Activated naive CD8-positive, alpha-beta T cell treated with anti-CD3 and anti-CD28 coated beads, Interleukin-2, amount 50 U/mL, for 16 hours (primary cell): ENCODE measurements around the gene MGMT.

Experiments
- DNase-seq: peaks from one replicate; pipeline ENCODE4 v3.0.0-alpha.2; 2020; ENCODE audit warnings: low read depth, low spot score

The MGMT gene

DNA sequence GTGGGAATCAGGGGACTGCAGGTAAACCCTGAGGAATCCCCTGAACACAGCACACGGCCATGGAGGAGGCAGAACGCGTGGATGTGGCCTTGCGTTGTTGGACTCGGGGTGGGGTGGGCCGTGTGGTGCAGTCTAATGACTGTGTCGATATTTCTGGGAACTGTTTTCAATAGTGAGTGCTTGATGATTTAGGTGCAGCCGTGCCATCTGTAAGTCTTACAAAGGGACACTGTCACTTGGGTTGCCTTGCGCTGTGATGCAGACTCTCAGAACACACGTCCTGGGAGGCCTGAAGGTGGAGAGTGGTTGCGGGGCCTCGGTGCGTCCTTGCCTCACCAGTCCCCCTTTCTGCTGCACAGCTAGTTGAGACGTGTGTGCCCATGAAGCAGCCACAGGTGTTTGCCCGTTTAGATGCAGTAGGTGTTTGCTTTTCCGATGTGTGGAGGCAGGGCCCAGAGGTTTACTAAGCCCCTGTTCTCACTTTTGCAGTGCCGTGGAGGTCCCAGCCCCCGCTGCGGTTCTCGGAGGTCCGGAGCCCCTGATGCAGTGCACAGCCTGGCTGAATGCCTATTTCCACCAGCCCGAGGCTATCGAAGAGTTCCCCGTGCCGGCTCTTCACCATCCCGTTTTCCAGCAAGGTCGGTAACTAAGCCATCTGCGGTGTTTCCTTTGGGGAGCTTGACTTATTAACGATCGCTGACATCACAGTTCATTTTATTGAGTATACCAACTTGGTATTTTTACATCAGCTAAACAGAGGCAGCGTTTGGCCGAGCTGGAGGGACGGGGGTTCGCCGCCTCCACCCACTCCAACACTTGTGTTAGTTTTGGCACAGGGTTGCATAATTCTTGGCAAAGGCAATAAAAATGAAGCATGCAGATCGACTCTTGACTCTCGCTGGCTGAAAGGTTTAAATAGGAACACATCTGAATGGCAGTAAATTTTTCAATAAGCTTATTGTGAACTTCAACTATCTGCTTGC, 240.7 kb downstream of the MGMT start:
- no peak for DNase-seq

DNA sequence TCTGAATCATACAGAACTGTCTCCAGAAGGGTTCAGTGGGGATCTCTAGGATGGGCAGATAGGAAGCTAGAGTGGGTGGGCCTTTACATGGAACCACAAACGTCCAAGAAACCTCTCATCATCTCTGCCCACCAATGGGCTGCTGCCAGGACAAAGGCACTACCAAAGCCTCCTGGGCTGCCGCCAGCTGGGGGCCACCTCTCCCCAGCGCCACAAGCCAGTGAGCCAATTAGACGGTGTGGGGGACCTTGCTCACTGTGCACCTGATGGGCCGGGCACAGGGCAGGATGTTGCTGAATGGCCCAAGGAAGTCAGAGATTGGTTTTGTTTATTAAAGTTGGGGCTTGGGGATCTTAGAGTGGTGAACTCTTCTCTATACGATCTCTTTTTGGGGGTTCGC, 242.1 kb downstream of the MGMT start:
- DNase-seq, result no peak

DNA sequence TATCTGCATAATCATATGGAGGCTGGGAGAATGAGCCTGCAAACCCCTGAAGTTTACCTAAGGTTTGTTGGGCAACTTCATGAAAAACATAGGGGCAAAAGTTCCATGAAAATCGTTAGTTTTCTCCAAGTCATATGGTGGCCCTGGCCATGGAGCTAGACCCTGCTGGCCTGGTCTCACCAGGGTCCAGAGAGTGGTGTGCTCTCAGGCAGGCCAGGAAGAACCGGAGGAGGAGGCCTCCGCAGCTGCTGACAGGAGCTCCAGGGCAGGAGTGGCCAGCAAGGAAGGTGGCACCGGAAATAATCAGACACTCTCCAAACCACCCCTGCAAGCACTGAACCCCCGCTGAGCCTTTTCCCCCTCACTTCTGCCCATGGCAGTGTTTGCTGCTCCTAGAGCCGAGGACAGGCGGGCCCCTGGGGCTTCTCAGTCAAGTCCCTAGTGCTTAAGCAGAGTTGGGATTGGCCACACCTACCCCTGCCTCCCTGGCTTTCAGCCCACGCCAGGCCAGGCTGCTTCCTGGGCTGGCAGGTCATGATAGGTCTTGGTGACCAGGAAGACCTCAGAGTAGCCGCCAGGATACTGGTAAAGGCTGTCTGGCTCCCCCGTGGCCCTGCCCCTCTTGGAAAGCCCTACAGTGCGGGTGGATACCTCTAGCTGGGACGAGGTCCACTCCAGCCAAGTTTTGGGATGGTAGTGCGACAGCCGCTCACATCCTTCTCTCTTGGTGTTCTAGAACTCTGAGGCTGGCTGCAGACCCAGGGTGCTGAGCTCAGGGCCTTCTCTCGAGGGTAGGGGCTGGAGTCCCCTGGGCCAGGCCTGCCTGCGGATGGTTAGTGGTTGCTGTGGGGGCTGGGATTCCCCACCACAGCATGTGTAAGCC, 242.8 kb downstream of the MGMT start:
- no peak for DNase-seq

DNA sequence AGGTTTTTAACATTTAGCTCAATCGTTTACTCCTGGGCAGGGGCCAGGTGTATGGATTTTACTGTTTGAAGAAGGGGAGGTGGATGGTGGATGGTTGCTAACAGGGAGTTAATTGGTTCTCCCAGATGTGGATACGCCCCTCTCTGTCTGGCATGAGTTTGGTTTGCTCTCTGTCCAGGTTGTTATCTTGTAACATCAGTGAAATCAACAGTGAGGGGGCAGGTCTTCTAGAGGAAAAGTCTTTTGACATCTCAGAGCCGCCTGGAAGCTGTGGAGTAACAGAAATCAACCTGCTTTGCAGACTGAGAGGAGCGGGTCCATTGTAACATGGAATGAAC, 243.4 kb downstream of the MGMT start:
- no peak for DNase-seq

DNA sequence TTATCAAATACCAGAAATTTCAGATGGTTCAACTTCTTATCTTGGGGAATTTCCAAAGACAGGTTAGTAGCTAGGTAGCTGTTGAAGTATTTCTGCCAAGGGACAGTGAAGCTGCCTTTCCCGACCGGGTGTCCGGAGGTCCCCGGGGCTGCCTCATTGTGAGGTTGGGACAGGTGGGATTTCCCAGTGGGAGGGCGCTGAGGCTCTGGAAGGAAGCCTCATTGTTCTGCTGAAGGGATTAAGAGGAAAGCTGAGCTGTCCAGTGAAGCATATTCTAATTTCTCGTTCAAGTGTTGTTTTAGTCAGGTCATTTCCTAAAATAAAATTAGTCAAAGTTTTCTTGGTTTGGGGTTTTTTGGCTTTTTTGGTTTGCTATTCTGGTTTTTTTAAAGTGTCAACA, 244.2 kb downstream of the MGMT start:
- no peak for DNase-seq

DNA sequence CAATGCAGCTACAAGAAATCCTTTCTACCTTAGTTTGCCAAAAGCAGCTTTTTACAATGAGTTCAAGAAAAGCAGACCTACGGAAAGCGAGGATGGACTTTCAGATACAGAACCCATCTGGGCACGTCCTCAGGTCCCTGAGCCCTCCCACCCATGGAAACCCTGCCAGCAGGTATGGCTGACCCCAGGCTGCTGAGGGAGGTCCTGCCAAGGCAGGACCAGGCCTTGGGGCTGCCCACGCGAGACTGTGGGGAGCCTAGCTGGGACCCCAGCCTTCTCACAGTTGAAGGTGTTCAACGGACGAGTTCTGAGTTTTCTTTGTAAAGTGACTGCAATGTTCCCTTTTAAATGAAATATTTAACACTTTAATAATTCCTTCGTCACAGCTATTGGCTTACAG, 245.0 kb downstream of the MGMT start:
- DNase-seq, result no peak

DNA sequence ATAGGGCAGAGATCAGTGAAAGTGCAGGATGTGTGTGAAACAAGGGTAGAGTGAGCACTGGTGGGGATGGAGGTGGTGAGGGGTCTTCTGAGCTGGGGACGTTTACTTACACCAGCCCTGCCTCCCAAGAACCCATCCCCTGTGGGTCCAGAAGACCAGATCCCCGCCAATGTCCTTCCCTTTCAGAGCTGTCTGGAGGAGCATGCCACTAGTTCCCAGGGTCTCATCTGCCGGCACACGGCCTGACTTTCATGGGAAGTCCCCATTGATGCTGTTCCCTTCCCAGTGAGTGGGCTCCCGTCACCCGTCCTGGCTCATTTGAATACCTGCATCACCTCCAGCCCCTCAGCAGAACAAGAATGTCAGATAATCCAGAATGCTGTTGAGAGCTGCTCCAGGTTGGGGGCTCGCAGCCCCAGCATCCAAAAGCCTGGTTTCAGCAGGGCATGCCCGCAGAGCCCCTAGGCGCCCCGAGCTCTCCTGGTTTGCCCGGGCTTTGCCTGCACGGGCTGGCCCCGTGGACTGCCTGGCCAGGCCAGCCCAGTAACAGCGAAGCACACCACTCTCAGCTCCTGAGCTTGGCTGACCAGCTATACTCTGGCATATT, 246.7 kb downstream of the MGMT start:
- no peak for DNase-seq

DNA sequence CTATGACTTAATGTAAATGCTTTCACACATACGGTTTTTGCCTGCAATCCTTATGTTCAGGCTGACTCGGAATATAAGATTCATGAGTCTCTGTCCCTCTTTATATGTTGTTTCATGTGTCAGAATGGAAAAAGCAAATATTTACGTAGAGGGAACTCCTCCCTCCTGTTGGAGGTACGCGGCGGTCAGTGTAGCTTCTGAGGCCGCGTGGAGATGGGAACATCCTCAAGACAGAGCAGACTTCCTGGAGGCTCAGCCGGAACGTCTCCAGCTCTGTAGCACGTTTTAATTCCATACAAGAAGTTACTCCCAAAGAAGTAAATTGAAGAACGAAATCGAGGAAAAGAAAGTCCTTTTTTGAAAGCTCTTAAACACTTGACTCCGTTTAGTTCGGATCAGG, 248.8 kb downstream of the MGMT start:
- no peak for DNase-seq

DNA sequence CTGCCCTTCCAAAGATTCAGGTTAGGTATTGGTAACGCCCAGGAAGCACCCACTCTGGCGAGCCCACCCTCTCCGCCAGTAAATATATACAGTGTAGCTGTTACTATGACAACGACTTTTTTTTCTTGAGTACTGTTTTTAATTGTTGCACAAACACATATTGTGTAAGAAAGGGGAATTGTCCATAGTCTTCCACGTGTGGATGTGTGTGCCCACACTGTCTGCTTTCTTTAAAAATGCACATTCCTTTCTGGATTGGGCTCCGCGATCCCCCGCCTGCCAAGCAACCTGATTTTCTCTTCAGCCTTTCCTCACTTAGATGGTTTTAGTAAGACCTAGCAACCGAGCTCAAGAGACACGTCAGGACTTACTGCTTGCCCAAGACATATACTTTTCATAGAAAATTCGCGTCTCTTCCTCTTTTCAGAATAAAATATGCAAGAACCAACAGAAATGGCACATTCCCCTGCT, 249.2 kb downstream of the MGMT start:
- no peak for DNase-seq

DNA sequence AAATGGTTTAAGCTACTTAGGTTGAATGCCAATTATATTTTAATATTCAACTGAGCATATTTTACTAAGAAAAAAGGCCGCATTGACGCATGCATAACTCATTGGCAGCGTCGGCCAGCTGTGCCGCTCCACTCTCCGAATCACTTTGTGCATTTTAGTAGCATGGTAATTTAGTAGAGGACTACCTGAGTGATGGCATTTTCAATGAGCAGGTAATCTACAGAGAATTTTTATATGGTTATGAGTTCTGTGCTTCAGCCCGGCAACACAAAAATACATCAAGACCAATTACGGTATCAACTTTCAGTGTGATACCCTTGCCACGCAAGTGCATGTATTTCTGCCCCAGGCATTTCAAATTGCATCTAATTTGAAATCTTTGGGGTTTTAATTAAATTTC, 249.8 kb downstream of the MGMT start:
- no peak for DNase-seq

DNA sequence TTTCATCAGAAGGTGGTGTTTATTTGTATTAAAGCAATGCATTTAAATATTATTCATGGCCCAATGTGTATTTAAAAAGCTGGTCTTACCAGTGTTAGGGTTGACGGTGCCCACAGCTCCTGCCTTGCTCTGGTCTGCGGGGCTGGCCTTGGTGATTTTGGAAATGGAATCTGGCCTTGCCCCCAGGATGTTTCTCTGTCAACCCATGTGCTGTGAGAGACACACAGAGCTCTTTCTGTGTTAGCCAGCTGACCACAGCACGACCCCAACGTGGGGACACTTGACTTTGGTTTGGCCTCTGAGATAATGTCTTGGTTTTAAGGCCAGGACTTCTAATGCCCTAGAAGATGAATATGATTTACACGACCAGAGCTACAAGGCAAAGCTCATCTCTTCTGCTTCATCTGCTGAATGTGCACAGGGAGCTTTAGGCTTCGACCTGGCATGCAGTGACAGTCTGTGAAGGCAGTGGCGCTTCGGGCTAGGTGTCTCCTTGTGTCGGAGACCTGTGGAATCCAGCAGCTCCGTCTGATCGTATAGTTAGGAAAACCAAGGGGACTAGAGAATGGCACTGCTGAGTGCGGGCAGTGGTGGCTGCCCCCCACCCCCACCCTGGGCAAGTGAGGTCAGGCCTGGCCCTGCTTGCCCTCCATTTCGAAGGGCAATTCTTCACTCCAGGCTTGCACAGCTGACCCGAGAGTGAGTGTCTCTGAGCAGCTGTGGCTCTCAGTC, 250.9 kb downstream of the MGMT start:
- no peak for DNase-seq

DNA sequence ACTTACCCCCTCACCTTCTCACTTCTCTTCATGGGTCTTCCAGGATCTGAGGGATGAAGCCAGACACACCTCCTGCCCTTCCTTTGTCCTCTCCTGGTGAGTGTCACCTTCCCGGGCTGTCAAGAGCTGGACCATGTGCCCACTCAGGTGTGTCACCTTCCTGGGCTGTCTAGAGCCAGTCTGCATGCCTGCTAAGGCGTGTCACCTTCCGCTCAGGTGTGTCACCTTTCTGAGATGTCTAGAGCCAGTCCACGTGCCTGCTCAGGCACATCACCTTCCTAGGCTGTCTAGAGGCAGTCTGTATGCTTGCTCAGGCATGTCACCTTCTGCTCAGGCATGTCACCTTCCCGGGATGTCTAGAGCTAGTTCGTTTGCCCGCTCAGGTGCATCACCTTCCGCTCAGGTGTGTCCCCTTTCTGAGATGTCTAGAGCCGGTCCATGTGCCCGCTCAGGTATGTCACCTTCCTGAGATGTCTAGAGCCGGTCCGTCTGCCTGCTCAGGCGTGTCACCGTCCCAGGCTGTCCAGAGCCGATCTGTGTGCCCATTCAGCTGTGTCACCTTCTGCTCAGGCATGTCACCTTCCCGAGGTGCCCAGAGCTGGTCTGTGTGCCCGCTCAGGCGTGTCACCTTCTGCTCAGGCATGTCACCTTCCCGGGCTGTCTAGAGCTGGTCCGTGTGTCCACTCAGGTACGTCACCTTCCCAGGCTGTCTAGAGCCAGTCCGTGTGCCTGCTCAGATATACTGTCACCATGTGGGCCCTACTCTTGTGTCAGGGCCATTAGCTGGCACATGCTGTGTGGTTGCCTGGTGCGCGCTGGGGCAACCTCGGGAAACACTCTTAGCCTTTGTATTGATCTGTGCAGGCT, 251.7 kb downstream of the MGMT start:
- DNase-seq, result no peak

DNA sequence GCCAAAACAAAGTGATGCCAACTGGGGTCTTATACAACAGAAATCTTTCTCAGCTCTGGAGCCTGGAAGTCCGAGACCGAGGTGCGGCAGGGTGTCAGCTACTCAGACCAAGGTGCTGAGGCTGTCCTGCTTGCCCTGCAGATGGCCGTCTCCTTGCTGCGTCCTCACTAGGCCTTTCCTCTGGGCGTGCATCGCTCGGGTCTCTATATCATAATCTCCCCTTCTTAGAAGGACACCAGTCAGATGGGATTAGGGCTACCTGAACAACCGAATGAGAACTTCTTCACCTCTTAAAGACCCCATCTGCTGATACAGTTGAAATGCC, 252.3 kb downstream of the MGMT start:
- DNase-seq, result no peak

DNA sequence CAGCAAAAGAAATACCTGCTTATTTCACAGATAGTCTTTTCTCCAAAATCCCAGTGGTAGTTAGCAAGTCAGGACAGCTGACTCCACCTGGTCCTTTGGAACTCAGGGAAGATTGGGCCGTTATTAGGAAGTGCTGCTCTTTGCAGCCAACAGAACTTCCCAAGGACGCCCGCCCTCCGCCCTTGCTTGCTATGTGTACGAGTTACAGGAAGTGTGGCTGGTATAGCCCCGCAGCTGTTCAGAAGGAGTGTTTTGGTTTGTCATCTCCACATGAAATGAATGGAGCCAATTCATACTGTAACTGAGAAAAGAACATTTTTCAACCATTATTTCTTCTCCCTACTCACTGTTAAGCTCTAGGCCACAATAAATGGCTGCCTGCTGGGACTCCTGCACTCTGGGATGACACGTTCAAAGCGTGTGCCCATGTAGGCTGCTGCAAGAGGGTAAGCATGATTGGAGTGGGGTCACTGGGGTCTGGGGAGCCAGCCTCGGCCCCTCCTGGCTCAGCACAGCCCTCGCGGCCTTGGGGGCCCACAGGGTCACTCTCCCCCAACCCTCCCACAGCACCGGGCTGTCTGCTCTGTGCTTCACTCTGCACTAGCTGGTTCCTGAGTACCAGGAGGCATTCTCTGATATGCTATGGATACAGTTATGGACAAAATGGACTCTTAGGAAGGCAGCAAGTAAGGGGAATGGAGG, 253.0 kb downstream of the MGMT start:
- no peak for DNase-seq

DNA sequence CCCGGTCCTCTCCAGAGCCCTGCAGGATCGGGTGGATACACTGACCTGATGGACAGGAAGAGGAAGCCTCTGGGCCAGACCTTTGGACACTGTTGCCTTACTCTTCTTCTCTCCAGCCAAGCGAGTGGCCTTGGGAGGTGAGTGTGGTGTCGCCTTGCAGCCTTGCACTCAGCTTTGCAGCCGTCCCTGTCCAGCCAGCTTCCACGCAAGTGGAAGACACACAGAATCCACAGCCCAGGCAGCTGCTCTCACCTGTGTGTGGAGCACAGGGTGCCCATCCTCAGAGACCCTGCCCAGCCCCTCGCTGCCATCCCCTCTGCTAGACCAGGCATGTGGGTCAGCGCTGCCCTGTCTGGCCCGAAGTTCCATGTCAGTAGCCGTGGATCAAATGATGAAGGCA, 258.0 kb downstream of the MGMT start:
- no peak for DNase-seq

DNA sequence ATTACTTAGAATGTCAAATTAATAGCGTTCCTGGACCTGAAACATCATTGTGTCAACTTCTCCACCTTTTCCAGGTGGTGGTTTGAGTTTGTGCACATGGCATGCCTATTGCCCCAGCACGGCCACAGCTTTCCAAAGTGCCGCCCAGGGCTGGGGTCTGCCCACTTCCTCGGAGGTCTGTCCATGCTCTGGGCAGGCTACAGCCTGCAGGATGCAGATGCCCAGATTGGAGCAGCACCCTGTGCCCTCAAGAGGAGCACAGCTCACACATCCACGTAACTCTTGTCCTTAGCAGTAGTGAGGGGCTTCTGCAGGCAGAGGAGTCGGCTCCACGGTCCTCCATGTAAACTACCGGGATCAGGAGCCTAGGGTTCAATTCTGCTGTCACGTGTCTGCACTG, 258.4 kb downstream of the MGMT start:
- DNase-seq, result no peak

DNA sequence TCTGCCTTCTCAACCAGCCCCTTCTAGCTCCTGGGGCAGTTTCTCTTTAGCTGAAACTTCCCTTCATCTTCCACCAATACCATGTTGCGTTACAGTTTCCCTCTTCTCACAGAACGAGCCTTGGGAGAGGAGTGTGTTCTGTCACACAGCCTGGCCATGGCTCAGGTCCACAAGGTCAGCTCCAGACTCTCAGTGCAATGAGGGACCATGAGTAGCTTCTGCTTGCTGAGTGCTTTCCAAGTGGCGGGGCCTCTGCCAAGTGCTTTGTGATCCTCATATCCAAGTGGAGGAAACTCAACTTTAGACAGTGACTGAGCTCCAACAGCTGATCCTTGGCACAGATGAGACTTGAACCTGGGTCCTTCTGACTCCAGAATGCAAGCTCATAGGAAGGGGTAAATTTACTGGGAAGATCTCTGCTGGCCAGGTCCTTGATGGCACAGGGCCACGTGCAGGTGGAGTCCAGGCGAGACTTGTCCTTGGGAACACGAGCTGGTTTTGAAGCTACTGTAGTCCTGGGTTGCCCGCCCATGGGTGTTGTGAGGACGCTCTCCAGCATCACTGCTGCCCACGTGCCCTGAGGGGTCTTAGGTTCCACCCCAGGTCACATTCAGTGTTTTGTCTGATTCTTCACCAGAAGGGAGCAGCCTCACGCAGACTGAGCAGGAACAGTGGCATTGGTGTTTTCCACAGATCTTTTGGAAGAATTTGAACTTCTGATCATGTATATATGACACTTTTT, 259.0 kb downstream of the MGMT start:
- DNase-seq, result no peak

DNA sequence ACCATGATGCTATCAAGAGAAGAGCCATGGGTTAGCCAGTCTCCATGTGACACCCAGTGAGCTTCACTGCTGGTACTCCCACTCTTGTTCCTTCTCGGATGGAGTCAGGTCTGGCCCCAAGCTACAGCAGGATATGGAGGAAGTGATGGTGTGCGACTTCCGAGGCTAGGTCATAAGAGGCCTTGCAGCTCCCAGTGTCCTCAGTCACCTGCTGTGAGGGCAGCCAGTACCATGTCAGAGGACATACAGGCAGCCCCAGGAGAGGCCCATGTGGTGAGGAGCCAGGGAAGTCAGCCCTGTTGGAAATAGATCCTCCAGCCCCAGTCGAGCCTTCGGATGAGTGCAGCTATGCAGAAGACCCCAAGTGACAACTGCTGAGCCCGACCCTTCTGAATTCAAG, 260.0 kb downstream of the MGMT start:
- no peak for DNase-seq

DNA sequence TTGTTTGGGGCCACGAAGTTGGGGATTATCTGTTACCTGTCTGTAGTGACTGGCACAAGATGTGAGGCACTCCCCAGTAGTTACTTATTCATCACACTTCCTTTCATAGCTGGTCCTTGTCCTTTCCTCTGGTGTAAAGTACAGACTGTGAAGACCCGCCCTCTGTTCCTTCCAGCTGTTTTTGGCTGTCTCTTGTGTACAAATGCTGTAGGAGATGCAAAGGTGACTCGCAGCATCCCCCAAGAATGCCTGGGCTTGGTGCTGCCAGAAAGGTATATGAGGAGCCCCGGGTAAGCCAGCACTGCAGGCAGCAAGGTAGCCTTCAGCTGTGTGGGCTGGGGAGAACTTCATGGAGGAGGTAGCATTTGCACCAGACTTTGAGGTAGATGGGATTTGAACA, 260.5 kb downstream of the MGMT start:
- no peak for DNase-seq
